GM18951 (cell line): ENCODE data around the gene PER3.

Source experiments
- POLR2A ChIP-seq: IDR thresholded peaks from 4 replicates; pipeline ENCODE4 v1.6.1; 2011; ENCODE audit warnings: mild to moderate bottlenecking; ENCODE audit not compliant: insufficient read length, insufficient read depth; ENCODE audit errors: extremely low read depth
- in situ Hi-C: fragments of 300-500 bp; cut with MboI; formaldehyde crosslinking; loops from one replicate; pipeline ENCODE4 v1.12.0; 2022; ENCODE audit warnings: low sequenced_read_pairs, mixed read lengths, inconsistent platforms; ENCODE audit not compliant: unreplicated experiment

Gene PER3

GRCh38 chr1:7857000-7857399 is 72.9 kb downstream of the PER3 start:
- no peak for TF ChIP-seq POLR2A
- in situ Hi-C loops, result no loop called here

- in situ Hi-C loops, result no loop called here
- no peak for TF ChIP-seq POLR2A
Observed at GRCh38 chr1:7857985-7858384, 73.9 kb downstream of the PER3 start.

GRCh38 chr1:7859406-7859805 is 75.3 kb downstream of the PER3 start:
- in situ Hi-C loops, result no loop called here
- no peak for TF ChIP-seq POLR2A

- TF ChIP-seq POLR2A, result no peak
- in situ Hi-C loops, result no loop called here
Observed at GRCh38 chr1:7860130-7860529, 76.0 kb downstream of the PER3 start.

- in situ Hi-C loops, result no loop called here
- TF ChIP-seq POLR2A, result no peak
Observed at GRCh38 chr1:7861452-7861851, 77.4 kb downstream of the PER3 start.

GRCh38 chr1:7862211-7863060 is 78.3 kb downstream of the PER3 start:
- no peak for TF ChIP-seq POLR2A
- in situ Hi-C loops, result no loop called here

- no peak for TF ChIP-seq POLR2A
Observed at GRCh38 chr1:7863756-7864328, 79.8 kb downstream of the PER3 start.

GRCh38 chr1:7865978-7866377 is 81.9 kb downstream of the PER3 start:
- in situ Hi-C loops, result no loop called here
- TF ChIP-seq POLR2A, result no peak

More at GRCh38 chr1:7863756-7864328, 79.8 kb downstream of the PER3 start:
- in situ Hi-C loops, result no loop called here

- no peak for TF ChIP-seq POLR2A
- in situ Hi-C loops, result no loop called here
Observed at GRCh38 chr1:7868070-7868780, 84.1 kb downstream of the PER3 start.

GRCh38 chr1:7869136-7869920 is 85.2 kb downstream of the PER3 start:
- TF ChIP-seq POLR2A, result no peak
- in situ Hi-C loops, result no loop called here

- TF ChIP-seq POLR2A, result no peak
- in situ Hi-C loops, result no loop called here
Observed at GRCh38 chr1:7871136-7871535, 87.0 kb downstream of the PER3 start.

- no peak for TF ChIP-seq POLR2A
- in situ Hi-C loops, result no loop called here
Observed at GRCh38 chr1:7873801-7874795, 90.0 kb downstream of the PER3 start.
